Astrocyte of the spinal cord (primary cell): ENCODE measurements around the gene FBXO45.

Source experiments
- DNase-seq: peaks from one replicate; pipeline ENCODE4 v3.0.0; 2011; ENCODE audit warnings: low read depth, low spot score
- H3K4me3 ChIP-seq: 2 replicates; pipeline ENCODE4 v1.5.1; 2011; ENCODE audit warnings: low read depth, mild to moderate bottlenecking, low read length, moderate library complexity
- CTCF ChIP-seq: IDR thresholded peaks from 2 replicates; pipeline ENCODE4 v1.5.1; 2012; ENCODE audit warnings: low read depth, mild to moderate bottlenecking, low read length, inconsistent platforms
- in situ Hi-C: cut with HindIII; loops from 2 replicates; pipeline ENCODE4 v1.10.0; 2017; ENCODE audit warnings: low sequenced_read_pairs

FBXO45 gene

DNA sequence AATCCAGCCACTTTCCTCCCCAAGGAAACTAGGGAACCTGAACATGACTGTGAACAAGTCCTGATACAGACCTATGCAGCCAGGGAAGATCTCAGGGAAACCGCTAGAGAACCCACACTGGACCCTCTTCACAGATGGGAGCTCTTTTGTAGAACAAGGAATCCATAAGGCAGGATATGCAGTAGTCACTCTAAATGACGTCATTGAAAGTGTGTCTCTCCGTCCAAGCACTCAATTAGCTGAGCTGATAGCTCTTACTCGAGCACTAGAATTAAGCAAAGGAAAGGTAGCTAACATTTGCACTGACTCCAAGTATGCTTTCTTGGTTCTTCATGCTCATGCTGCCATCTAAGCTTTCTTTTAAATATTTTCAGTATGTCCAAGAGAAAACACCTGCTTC is 43.3 kb upstream of the FBXO45 start:
- in situ Hi-C loops = no loop called here
- no peak overlapping the region for H3K4me3 ChIP-seq
- no peak for DNase-seq

GRCh38 chr3:196528639-196529233 is 39.7 kb upstream of the FBXO45 start:
- peak; percentile 62 for TF ChIP-seq CTCF
- peak; percentile 53 for DNase-seq
- peak overlapping the region; percentile 43 for H3K4me3 ChIP-seq
- in situ Hi-C loops = no loop called here

More for the DNA sequence above, 43.3 kb upstream of the FBXO45 start:
- no peak for TF ChIP-seq CTCF

- in situ Hi-C loops = no loop called here
- TF ChIP-seq CTCF = no peak
- H3K4me3 ChIP-seq = no peak overlapping the region
- no peak for DNase-seq
Measured at GRCh38 chr3:196531418-196531817, 37.0 kb upstream of the FBXO45 start.

DNA sequence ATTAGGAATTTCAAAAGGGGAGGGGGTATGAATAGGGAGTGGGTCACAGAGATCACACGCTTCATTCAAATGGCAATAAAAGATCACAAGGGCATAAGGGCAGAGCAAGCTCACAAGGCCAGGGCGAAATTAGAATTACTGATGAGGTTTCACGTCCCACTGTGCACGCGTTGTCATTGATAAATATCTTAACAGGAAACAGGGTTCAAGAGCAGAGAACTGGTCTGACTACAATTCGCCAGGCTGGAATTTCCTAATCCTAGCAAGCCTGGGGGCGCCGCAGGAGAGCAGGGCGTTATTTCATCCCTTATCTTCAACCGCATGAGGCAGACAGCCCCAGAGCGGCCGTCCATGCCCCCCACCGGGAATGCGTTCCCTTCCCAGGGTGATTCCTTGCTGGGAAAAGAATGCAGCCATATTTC is 35.2 kb upstream of the FBXO45 start:
- in situ Hi-C loops = no loop called here
- DNase-seq = peak; percentile 28
- no peak for TF ChIP-seq CTCF
- no peak overlapping the region for H3K4me3 ChIP-seq

- peak; percentile 63 for TF ChIP-seq CTCF
- DNase-seq = no peak
- in situ Hi-C loops = no loop called here
- H3K4me3 ChIP-seq = no peak overlapping the region
Measured at GRCh38 chr3:196537319-196537984, 31.0 kb upstream of the FBXO45 start.

DNA sequence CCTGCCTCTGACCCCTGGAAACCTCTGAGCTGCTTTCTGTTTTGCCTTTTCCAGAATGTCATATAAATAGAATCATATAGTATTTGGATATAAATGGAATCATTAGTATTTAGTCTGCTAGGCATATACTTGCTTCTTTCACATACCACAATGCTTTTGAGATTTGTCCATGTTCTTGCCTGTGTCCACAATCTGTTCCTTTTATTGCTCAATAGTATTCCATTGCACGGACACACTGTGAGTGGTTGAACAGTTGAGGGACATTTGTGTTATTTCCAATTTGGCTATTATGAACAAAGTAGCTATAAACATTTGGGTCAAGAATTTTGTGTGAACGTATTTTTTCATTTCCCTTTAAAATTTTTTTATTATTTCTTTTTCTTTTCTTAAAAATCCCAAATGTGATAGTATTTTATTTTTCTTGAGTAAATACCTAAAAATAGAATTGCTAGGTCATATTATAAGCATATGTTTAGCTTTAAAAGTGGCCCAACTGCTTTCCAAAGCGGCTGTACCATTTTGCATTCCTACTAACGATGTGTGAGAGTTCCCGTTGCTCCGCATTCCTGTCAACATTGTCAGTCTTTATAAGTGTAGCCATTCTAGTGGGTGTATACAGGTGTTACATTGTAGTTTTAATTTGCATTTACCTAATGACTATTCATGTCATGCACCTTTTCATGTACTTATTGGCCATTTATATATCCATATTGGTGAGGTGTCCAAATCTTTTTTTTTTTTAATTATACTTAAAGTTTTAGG is 26.6 kb upstream of the FBXO45 start:
- TF ChIP-seq CTCF = no peak
- in situ Hi-C loops = no loop called here
- no peak for DNase-seq

More for the DNA sequence above, 26.6 kb upstream of the FBXO45 start:
- H3K4me3 ChIP-seq = no peak overlapping the region
